ENCODE measurements around the gene TRDN.

DNA sequence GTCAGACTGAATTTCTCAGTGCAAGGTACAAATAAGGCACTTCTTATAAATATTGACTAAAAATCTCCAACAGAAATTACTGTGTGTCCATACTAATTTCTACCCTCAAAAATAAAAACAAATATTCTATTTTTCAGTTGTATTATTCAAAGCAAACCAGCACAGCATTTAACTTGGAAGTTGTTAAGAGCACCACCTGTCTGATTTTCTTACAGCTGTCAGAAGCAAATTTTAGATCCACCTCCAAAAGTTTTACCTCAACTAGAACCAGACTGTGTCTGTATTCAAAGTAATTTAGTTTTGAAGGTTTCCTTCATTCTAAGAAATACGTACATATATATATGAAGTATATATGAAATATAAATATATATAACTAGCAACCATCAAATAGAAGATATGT lies 1.2 kb downstream of the TRDN start:
- TF ChIP-seq, protein P1, sequence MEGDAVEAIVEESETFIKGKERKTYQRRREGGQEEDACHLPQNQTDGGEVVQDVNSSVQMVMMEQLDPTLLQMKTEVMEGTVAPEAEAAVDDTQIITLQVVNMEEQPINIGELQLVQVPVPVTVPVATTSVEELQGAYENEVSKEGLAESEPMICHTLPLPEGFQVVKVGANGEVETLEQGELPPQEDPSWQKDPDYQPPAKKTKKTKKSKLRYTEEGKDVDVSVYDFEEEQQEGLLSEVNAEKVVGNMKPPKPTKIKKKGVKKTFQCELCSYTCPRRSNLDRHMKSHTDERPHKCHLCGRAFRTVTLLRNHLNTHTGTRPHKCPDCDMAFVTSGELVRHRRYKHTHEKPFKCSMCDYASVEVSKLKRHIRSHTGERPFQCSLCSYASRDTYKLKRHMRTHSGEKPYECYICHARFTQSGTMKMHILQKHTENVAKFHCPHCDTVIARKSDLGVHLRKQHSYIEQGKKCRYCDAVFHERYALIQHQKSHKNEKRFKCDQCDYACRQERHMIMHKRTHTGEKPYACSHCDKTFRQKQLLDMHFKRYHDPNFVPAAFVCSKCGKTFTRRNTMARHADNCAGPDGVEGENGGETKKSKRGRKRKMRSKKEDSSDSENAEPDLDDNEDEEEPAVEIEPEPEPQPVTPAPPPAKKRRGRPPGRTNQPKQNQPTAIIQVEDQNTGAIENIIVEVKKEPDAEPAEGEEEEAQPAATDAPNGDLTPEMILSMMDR (IDR thresholded peaks at IDR 0.05; ENCODE audit: poor library complexity), result no peak
- TF ChIP-seq EZH2 (IDR thresholded peaks at IDR 0.05; ENCODE audit: borderline replicate concordance), result no peak
